Rectal smooth muscle tissue (tissue), 1 donor: ENCODE measurements around the gene HDGFL2.

Source experiments
- H3K27ac ChIP-seq: one replicate; pipeline ENCODE4 v1.7.0; 2013; ENCODE audit warnings: low read depth, low read length, inconsistent platforms
- H3K27me3 ChIP-seq: one replicate; pipeline ENCODE4 v1.7.0; 2013; ENCODE audit warnings: low read length; ENCODE audit not compliant: control insufficient read depth, insufficient read depth
- H3K36me3 ChIP-seq: one replicate; pipeline ENCODE4 v1.7.0; 2013; ENCODE audit warnings: low read length; ENCODE audit not compliant: control insufficient read depth, insufficient read depth
- H3K4me1 ChIP-seq: one replicate; pipeline ENCODE4 v1.7.0; 2013; ENCODE audit warnings: low read length; ENCODE audit not compliant: control insufficient read depth, insufficient read depth
- H3K4me3 ChIP-seq: one replicate; pipeline ENCODE4 v1.7.0; 2013; ENCODE audit warnings: low read length
- H3K9ac ChIP-seq: one replicate; pipeline ENCODE4 v1.7.0; 2013; ENCODE audit warnings: low read length

The HDGFL2 gene

DNA sequence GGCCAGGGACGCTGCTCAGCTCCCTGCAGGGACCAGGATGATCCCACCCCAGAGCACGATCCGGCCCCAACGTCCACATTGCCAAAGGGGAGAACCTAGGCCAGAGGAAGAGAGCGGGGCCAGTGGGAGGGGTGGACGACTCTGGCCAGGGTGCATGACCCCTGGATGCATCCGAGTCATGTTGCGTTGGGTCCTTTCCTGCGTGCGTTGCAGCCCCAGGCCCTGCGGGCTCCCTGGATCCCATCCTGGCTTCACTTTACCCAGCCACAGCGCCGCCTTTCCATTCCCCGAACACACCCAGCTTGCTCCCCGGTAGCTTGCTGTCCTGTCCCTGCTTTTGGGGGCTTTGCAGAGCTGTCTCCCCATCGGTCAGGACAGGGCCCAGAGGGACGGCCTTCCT lies 35.7 kb downstream of the HDGFL2 start:
- H3K4me3 ChIP-seq, result no peak overlapping the region
- H3K4me1 ChIP-seq, result peaks cover 7% of the 10 kb centered on the region
- H3K27ac ChIP-seq, result no peak overlapping the region
- no peak overlapping the region for H3K9ac ChIP-seq
- H3K36me3 ChIP-seq, result peaks cover 14% of the 10 kb centered on the region
- no peaks in the 10 kb centered on the region for H3K27me3 ChIP-seq

- Histone ChIP-seq H3K36me3 (peaks cover 18% of the 10 kb centered on the region), H3K9ac (no peak overlapping the region), H3K27ac (peak overlapping the region; percentile 64), H3K4me1 (peaks cover 7% of the 10 kb centered on the region), H3K4me3 (no peak overlapping the region), H3K27me3 (no peaks in the 10 kb centered on the region)
Observed at GRCh38 chr19:4508698-4509097, 36.6 kb downstream of the HDGFL2 start.

- Histone ChIP-seq H3K36me3 (peaks cover 13% of the 10 kb centered on the region), H3K27ac (no peak overlapping the region), H3K27me3 (no peaks in the 10 kb centered on the region), H3K4me1 (peaks cover 7% of the 10 kb centered on the region), H3K9ac (no peak overlapping the region), H3K4me3 (no peak overlapping the region)
Observed at GRCh38 chr19:4510435-4511255, 38.5 kb downstream of the HDGFL2 start.

DNA sequence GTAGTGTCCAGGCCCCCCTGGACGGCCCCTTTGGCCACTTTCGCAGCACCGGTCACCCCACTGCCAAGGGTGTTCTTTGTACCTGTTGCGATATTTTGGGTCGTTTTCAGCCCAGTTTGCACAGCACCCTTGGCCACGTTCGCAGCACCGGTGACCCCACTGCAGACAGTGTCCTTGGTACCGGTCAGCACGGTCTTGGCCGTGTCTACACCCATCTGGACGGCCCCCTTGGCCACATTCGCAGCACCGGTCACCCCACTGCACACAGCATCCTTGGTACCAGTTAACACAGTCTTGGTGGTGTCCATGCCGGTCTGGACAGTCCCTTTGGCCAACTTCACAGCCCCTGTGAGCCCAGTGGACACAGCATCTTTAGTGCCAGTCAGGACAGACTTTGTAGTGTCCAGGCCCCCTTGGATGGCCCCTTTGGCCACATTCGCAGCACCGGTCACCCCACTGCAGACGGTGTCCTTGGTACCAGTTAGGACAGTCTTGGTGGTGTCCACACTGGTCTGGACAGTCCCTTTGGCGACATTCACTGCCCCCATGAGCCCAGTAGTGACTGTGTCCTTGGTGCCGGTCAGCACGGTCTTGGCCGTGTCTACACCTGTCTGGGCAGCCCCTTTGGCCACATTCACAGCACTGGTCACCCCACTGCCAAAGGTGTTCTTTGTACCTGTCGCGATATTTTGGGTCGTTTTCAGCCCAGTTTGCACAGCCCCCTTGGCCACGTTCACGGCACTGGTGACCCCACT lies 39.4 kb downstream of the HDGFL2 start:
- Histone ChIP-seq H3K4me3 (no peak overlapping the region), H3K27ac (no peak overlapping the region), H3K27me3 (no peaks in the 10 kb centered on the region), H3K4me1 (peaks cover 8% of the 10 kb centered on the region), H3K9ac (no peak overlapping the region), H3K36me3 (peaks cover 6% of the 10 kb centered on the region)

DNA sequence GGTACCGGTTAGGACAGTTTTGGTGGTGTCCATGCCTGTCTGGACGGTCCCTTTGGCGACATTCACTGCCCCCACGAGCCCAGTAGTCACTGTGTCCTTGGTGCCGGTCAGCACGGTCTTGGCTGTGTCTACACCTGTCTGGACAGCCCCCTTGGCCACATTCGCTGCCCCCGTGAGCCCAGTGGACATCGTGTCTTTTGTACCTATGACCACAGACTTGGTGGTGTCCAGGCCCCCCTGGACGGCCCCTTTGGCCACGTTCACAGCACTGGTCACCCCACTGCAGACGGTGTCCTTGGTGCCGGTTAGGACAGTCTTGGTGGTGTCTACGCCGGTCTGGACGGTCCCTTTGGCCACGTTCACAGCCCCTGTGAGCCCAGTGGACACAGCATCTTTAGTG lies 40.0 kb downstream of the HDGFL2 start:
- Histone ChIP-seq H3K4me3 (no peak overlapping the region), H3K27ac (no peak overlapping the region), H3K9ac (no peak overlapping the region), H3K4me1 (peaks cover 10% of the 10 kb centered on the region), H3K27me3 (no peaks in the 10 kb centered on the region), H3K36me3 (peaks cover 6% of the 10 kb centered on the region)

- peaks cover 5% of the 10 kb centered on the region for H3K36me3 ChIP-seq
- no peak overlapping the region for H3K4me3 ChIP-seq
- H3K27me3 ChIP-seq, result no peaks in the 10 kb centered on the region
- H3K9ac ChIP-seq, result no peak overlapping the region
- no peak overlapping the region for H3K27ac ChIP-seq
- H3K4me1 ChIP-seq, result peaks cover 10% of the 10 kb centered on the region
Observed at GRCh38 chr19:4513248-4513647, 41.2 kb downstream of the HDGFL2 start.

DNA sequence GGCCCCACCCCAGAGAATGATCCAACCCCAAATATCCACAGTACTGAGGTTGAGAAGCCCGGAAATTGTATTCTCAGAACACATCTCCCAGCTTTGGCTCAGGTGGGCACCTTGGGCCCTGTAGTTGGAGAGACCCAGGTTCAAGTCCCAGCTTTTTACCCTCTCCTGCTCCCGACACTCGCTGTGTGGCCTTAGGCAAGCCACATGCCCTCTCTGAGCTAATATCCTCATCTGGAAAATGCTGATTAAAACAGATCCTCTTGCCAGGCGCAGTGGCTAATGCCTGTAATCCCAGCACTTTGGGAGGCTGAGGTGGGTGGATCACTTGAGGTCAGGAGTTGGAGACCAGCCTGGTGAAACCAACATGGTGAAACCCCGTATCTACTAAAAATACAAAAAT lies 43.6 kb downstream of the HDGFL2 start:
- H3K36me3 ChIP-seq, result peaks cover 5% of the 10 kb centered on the region
- no peak overlapping the region for H3K27ac ChIP-seq
- H3K4me1 ChIP-seq, result peaks cover 24% of the 10 kb centered on the region
- H3K4me3 ChIP-seq, result no peak overlapping the region
- H3K9ac ChIP-seq, result no peak overlapping the region
- no peaks in the 10 kb centered on the region for H3K27me3 ChIP-seq

DNA sequence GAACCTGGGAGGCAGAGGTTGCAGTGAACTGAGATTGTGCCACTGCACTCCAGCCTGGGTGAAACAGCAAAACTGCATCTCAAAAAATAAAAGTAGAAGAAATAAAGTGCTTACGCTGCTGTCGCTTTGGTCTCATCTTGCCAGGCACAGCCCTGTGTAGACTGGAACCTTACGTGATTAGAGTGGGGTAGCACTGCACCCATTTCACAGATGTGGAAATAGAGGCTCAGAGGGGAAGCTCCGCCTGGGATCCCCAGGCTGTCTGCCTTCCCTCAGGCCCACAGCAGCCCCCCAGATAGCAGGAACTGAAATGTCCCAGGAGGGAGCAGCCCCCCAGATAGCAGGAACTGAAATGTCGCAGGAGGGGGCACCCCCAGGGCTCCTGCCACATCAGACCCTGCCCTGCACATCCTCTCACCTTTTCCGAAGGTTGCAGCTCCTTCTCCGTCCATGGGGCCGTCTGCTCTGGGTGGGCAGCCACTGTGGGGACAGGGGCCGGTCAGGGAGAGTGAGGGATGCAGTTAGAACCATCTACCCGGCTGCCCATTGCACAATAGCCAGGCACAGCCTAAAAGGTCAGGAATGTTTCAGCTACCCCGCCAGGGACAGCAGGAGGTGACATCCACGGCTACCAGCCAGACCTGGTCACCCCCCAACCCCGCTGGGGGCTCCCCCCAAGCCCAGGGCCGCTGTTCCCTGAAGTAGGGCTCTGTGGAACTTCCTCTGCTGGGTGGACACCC lies 44.3 kb downstream of the HDGFL2 start:
- Histone ChIP-seq H3K36me3 (peaks cover 5% of the 10 kb centered on the region), H3K27me3 (no peaks in the 10 kb centered on the region), H3K9ac (no peak overlapping the region), H3K27ac (peak overlapping the region; percentile 99), H3K4me3 (no peak overlapping the region), H3K4me1 (peaks cover 21% of the 10 kb centered on the region)

DNA sequence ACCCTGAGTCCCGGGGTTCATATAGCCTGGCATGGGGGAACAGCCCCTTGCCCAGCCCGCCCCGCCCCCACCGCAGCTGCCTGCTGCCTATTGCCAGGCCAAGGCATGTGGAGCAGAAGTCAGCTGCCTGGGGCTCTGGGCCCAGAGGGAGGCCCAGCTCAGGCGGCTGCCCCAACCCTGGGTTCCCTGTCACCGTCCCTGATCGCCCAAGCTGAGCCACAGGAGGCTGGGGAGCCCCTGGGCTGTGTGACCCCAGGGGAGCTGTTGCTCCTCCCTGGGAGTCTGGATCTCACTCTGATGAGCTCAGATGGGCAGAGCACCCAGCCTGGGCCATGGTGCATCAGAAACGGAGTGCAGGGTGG lies 44.8 kb downstream of the HDGFL2 start:
- H3K4me3 ChIP-seq, result peak overlapping the region; percentile 75
- H3K27ac ChIP-seq, result peak overlapping the region; percentile 99

DNA sequence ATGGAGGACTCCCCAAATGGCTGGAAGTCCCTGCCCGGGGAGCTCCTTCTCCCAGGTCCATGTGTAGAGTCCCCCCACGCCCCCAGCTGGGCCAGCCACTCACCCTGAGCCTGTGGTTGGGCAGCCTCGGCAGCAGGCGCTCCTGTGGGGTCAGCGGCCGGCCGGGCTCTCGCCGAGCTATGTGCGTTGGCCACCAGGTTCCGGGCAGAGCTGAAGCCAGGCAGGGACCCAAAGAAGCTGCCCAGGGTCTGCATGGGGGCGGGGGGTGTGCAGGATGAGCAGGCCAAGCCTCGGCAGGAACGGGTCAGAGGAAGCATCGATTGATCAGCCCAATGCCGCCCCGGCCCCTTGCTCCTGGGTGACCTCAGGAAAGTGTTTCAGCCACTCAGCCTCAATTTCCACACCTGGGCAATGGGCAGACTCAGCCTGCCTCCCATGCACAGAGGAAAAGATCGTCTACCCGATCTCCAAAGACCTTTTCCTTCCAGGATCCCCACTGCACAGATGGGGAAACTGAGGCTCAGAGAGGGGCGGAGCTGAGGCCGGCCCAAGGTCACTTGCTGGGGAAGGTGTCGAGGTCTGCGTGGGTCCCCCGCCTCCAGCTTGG lies 45.5 kb downstream of the HDGFL2 start:
- Histone ChIP-seq H3K4me3 (peak overlapping the region; percentile 75), H3K36me3 (peaks cover 5% of the 10 kb centered on the region), H3K27ac (peak overlapping the region; percentile 99), H3K9ac (peak overlapping the region; percentile 92), H3K27me3 (no peaks in the 10 kb centered on the region), H3K4me1 (peaks cover 17% of the 10 kb centered on the region)

More for the DNA sequence above, 44.8 kb downstream of the HDGFL2 start:
- Histone ChIP-seq H3K9ac (peak overlapping the region; percentile 21), H3K36me3 (peaks cover 5% of the 10 kb centered on the region), H3K27me3 (no peaks in the 10 kb centered on the region), H3K4me1 (peaks cover 18% of the 10 kb centered on the region)

DNA sequence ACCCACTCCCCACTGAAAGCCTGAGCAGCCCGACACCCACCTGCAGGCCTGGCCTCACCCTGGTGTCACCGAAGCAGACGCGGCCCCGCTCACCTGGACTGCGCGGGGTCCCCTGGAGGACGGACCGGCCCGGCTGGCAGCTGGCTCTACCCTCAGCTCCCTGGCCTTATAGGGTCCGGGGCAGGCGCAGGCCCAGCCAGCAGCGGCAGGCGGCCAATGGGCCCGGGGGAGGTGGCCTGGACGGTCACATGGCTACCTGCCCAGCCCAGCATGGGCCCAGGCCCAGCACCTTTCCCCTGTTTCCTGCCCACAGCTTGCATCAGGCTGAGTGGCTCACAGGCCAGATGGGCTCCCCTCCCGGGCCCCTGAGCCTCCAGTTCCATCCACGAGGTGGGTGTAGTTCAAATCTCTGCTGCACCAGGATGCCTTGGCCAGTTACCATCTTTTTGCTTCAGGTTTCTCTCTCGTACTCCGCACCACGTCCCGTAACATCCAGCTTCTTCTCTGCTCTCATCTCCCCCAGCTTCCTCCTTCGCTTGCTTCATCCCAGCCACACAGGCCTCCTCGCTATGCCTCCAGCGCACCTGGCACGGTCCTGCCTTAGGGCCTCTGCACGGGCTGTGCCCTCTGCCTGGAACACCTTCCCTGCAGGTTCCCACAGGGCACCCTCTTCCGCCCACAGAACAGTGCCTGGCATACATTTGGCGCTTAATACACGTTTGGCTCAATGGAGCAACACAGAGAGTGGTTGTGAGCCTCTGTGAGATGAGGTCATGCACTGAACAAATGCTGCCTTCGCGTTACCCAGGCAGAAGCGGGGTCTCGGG lies 46.5 kb downstream of the HDGFL2 start, which contains the start of gene PLIN4:
TSS of gene PLIN4 (minus strand) at position 142 of the 827 bp plus-strand sequence. CDS start 214 bp downstream, outside the sequence.
- peak within 1 kb of the TSS; percentile 75 for H3K4me3 ChIP-seq
- peak within 1 kb of the TSS; percentile 99 for H3K27ac ChIP-seq
- no peaks in the 10 kb centered on the region for H3K27me3 ChIP-seq
- peak within 1 kb of the TSS; percentile 92 for H3K9ac ChIP-seq
- H3K4me1 ChIP-seq, result peaks cover 17% of the 10 kb centered on the region
- H3K36me3 ChIP-seq, result no peaks in the 10 kb centered on the region
